ENCODE results near the gene LCN12. TPM values are rescaled to one million over a fixed set of nuclear protein-coding genes. Genes with fewer than 3 reads are reported as not detected.

Gene LCN12
- polyA plus RNA-seq, 1 donor (not counting 4 experiments of a cell fraction or from before 2014, with no cell fraction given): not detected

DNA sequence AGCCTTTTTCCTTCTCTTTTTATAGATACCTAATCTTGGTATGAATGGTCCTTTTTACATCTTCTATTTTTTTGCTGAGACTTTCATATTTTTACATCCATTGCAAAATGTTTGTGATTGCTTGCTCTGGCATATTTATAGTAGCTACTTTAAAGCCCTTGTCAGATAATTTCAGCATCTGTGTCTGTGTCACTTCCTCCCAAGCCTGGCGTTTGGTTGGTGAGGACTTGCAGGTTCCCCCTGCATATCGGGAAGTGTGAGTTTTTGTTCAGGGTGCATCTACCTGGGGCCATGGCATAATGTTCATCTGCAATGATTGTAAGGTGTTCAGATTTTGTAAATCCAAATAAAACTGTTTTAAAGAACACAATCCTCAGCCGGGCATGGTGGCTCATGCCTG is 16.4 kb upstream of the LCN12 start:
- no peaks in the 10 kb centered on the region for H3K9me3 ChIP-seq (ENCODE audit: control insufficient read depth, low read depth, low read length)
- DNase-seq (ENCODE audit: low read depth, low spot score) (no peak), FAIRE-seq (no peak)
- H3K79me2 ChIP-seq (ENCODE audit: control insufficient read depth, insufficient read depth, low read length): no peaks in the 10 kb centered on the region
- no peak overlapping the region for H3K4me2 ChIP-seq (ENCODE audit: control insufficient read depth, extremely low read depth, insufficient read depth, low read depth, low read length)
- no peak overlapping the region for H2AFZ ChIP-seq (ENCODE audit: control insufficient read depth, low read length)
- H3K4me1 ChIP-seq (ENCODE audit: control insufficient read depth, extremely low read depth, insufficient read depth, low read length): no peaks in the 10 kb centered on the region
- TF ChIP-seq, protein P1, sequence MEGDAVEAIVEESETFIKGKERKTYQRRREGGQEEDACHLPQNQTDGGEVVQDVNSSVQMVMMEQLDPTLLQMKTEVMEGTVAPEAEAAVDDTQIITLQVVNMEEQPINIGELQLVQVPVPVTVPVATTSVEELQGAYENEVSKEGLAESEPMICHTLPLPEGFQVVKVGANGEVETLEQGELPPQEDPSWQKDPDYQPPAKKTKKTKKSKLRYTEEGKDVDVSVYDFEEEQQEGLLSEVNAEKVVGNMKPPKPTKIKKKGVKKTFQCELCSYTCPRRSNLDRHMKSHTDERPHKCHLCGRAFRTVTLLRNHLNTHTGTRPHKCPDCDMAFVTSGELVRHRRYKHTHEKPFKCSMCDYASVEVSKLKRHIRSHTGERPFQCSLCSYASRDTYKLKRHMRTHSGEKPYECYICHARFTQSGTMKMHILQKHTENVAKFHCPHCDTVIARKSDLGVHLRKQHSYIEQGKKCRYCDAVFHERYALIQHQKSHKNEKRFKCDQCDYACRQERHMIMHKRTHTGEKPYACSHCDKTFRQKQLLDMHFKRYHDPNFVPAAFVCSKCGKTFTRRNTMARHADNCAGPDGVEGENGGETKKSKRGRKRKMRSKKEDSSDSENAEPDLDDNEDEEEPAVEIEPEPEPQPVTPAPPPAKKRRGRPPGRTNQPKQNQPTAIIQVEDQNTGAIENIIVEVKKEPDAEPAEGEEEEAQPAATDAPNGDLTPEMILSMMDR (optimal IDR thresholded peaks at IDR 0.05 in 1 of 3, IDR thresholded peaks at IDR 0.05 in 1 of 3, conservative IDR thresholded peaks at IDR 0.05 in 1 of 3; ENCODE audit: extremely low read depth in 1 of 3, insufficient read depth in 2 of 3, low read length in 3 of 3): no peak
- no peak for TF ChIP-seq EZH2 (IDR thresholded peaks at IDR 0.05; ENCODE audit: low read length)
- H4K20me1 ChIP-seq (ENCODE audit: control insufficient read depth, extremely low read depth, insufficient read depth, low read length): no peaks in the 10 kb centered on the region
- H3K9ac ChIP-seq (ENCODE audit: control insufficient read depth, extremely low read depth, insufficient read depth, low read length): no peak overlapping the region
- no peaks in the 10 kb centered on the region for H3K27me3 ChIP-seq (ENCODE audit: control insufficient read depth, extremely low read depth, insufficient read depth, low read length)
- no peak overlapping the region for H3K27ac ChIP-seq (ENCODE audit: control insufficient read depth, insufficient read depth, low read length)
- H3K4me3 ChIP-seq (ENCODE audit: control insufficient read depth in 2 of 3, extremely low read depth in 1 of 3, insufficient read depth in 2 of 3, low read depth in 1 of 3, low read length in 3 of 3): no peak overlapping the region
- dilution Hi-C loops (cut with MboI; ENCODE audit: extremely low pct_ligation_motif_present, low sequenced_read_pairs): loop anchor here (25.0 kb wide), 1 partner anchor 123 kb away; the partner anchor contains the start of gene RABL6
- H3K36me3 ChIP-seq (ENCODE audit: control insufficient read depth in 2 of 2, extremely low read depth in 1 of 2, insufficient read depth in 2 of 2, low read length in 2 of 2): peaks cover 9 to 14% of the 10 kb centered on the region in 2 experiments
- H3K9me1 ChIP-seq (ENCODE audit: control insufficient read depth, extremely low read depth, insufficient read depth, low read length): no peaks in the 10 kb centered on the region

DNA sequence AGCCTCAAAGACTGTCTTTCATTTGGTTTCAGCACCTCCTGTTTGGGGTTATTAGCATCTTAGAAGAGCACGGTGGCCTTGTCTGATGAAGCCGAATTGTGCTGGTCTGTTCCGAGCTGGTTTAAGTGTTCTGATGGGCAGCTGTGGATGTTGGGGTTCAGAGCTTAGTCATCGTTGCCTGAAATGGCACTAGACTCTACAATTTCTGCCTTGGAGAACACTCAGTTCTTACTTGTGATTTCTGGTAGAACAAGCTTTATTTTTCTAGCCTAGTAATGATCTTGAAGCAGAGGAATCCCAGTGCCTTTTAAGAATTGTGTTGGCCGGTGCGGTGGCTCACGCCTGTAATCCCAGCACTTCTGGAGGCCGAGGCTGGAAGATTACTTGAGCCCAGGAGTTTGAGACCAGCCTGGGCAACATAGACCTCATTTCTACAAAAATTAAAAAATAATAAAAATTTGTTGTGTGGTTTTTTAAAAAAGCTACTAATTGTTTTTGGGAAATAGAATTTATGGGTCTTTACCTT is 15.4 kb upstream of the LCN12 start:
- Histone ChIP-seq H3K9me1 (ENCODE audit: control insufficient read depth, extremely low read depth, insufficient read depth, low read length) (no peaks in the 10 kb centered on the region), H3K27me3 (ENCODE audit: control insufficient read depth, extremely low read depth, insufficient read depth, low read length) (no peaks in the 10 kb centered on the region), H3K9ac (ENCODE audit: control insufficient read depth, extremely low read depth, insufficient read depth, low read length) (no peak overlapping the region), H4K20me1 (ENCODE audit: control insufficient read depth, extremely low read depth, insufficient read depth, low read length) (no peaks in the 10 kb centered on the region), H3K4me2 (ENCODE audit: control insufficient read depth, extremely low read depth, insufficient read depth, low read depth, low read length) (no peak overlapping the region), H2AFZ (ENCODE audit: control insufficient read depth, low read length) (no peak overlapping the region), H3K4me3 (ENCODE audit: control insufficient read depth in 2 of 3, extremely low read depth in 1 of 3, insufficient read depth in 2 of 3, low read depth in 1 of 3, low read length in 3 of 3) (no peak overlapping the region), H3K27ac (ENCODE audit: control insufficient read depth, insufficient read depth, low read length) (no peak overlapping the region), H3K79me2 (ENCODE audit: control insufficient read depth, insufficient read depth, low read length) (peaks cover 6% of the 10 kb centered on the region), H3K9me3 (ENCODE audit: control insufficient read depth, low read depth, low read length) (no peaks in the 10 kb centered on the region), H3K36me3 (ENCODE audit: control insufficient read depth in 2 of 2, extremely low read depth in 1 of 2, insufficient read depth in 2 of 2, low read length in 2 of 2) (peaks cover 15 to 24% of the 10 kb centered on the region in 2 experiments), H3K4me1 (ENCODE audit: control insufficient read depth, extremely low read depth, insufficient read depth, low read length) (no peaks in the 10 kb centered on the region)
- FAIRE-seq (peak; percentile 17), DNase-seq (ENCODE audit: low read depth, low spot score) (no peak)
- dilution Hi-C loops (cut with MboI; ENCODE audit: extremely low pct_ligation_motif_present, low sequenced_read_pairs): loop anchor here (25.0 kb wide), 1 partner anchor 124 kb away; the partner anchor contains the start of gene RABL6
- TF ChIP-seq EZH2 (IDR thresholded peaks at IDR 0.05; ENCODE audit: low read length): no peak
- TF ChIP-seq, protein P1 (optimal IDR thresholded peaks at IDR 0.05 in 1 of 3, IDR thresholded peaks at IDR 0.05 in 1 of 3, conservative IDR thresholded peaks at IDR 0.05 in 1 of 3; ENCODE audit: extremely low read depth in 1 of 3, insufficient read depth in 2 of 3, low read length in 3 of 3): no peak
